ENCODE results near the gene F2R. TPM values are rescaled to one million over a fixed set of nuclear protein-coding genes. Genes with fewer than 3 reads are reported as not detected.

F2R gene
- total RNA-seq, 1 donor, result 66.5 TPM

Small RNA genes lying within 50 kb of the gene (small RNA-seq; reads per million reads assigned to genes)
- gene RF02154 (not detected), gene RF02155 (not detected)

Other genes starting within 250 kb of the F2R start
- 0.27 TPM for gene F2RL2, start 92.7 kb upstream of the F2R start, total RNA-seq
- 50.9 TPM for gene F2RL1, start 102.9 kb downstream of the F2R start, total RNA-seq
- gene S100Z, start 133.9 kb downstream of the F2R start, total RNA-seq, result 3.5 TPM
- gene CRHBP, start 236.9 kb downstream of the F2R start, total RNA-seq, result 430 TPM